NCI-H2107 treated with DMSO at 0.1 percent for 48 hours (cell line): ENCODE measurements around the gene LHPP.
"Not testable (repeated sequence)": the region's sequence is repeated elsewhere in the genome, so short reads cannot be mapped to it uniquely, and the experiment has no call there.

Source experiments
- DNase-seq: peaks from one replicate; lab custom pipeline; 2025; ENCODE audit not compliant: unreplicated experiment; lab: John Stamatoyannopoulos, UW

LHPP gene

GRCh38 chr10:124569623-124570470 lies 108.2 kb downstream of the LHPP start:
- no peak for DNase-seq

- DNase-seq: no peak
Measured at GRCh38 chr10:124570646-124571045, 109.0 kb downstream of the LHPP start.

GRCh38 chr10:124572751-124573150 lies 111.1 kb downstream of the LHPP start:
- DNase-seq: no peak

GRCh38 chr10:124573726-124574455 lies 112.3 kb downstream of the LHPP start:
- DNase-seq: no peak

GRCh38 chr10:124574456-124575070 lies 112.9 kb downstream of the LHPP start:
- DNase-seq: no peak

- no peak for DNase-seq
Measured at GRCh38 chr10:124575107-124576035, 113.7 kb downstream of the LHPP start.

- no peak for DNase-seq
Measured at GRCh38 chr10:124576526-124577420, 115.2 kb downstream of the LHPP start.

GRCh38 chr10:124577651-124578050 lies 116.0 kb downstream of the LHPP start:
- DNase-seq: no peak

- DNase-seq: no peak
Measured at GRCh38 chr10:124578231-124579010, 116.8 kb downstream of the LHPP start.

GRCh38 chr10:124579011-124579399 lies 117.4 kb downstream of the LHPP start:
- DNase-seq: no peak

- DNase-seq: no peak
Measured at GRCh38 chr10:124586142-124586541, 124.5 kb downstream of the LHPP start.

- no peak for DNase-seq
Measured at GRCh38 chr10:124587811-124588211, 126.2 kb downstream of the LHPP start.

GRCh38 chr10:124588341-124588735 lies 126.7 kb downstream of the LHPP start:
- DNase-seq: not testable (repeated sequence)

- no peak for DNase-seq
Measured at GRCh38 chr10:124588736-124589490, 127.3 kb downstream of the LHPP start.

GRCh38 chr10:124589491-124590041 lies 127.9 kb downstream of the LHPP start:
- DNase-seq: no peak

- no peak for DNase-seq
Measured at GRCh38 chr10:124590216-124591122, 128.8 kb downstream of the LHPP start.

- no peak for DNase-seq
Measured at GRCh38 chr10:124591123-124591495, 129.5 kb downstream of the LHPP start.
